Activated naive CD4-positive, alpha-beta T cell treated with anti-CD3 and anti-CD28 coated beads, Interleukin-2, amount 50 U/mL, for 24 hours (primary cell): Measurements from ENCODE around the gene NR2F6.
"Not testable (repeated sequence)": the region's sequence is repeated elsewhere in the genome, so short reads cannot be mapped to it uniquely, and the experiment has no call there.

Experiments used
- H3K27ac Mint-ChIP-seq: one replicate; pipeline ENCODE4 v1.8.0; 2021; ENCODE audit warnings: mild to moderate bottlenecking, mixed read lengths
- H3K27me3 Mint-ChIP-seq: one replicate; pipeline ENCODE4 v1.8.0; 2021; ENCODE audit warnings: mixed read lengths
- H3K36me3 Mint-ChIP-seq: one replicate; pipeline ENCODE4 v1.8.0; 2021; ENCODE audit warnings: mixed read lengths
- H3K4me1 Mint-ChIP-seq: one replicate; pipeline ENCODE4 v1.8.0; 2021; ENCODE audit warnings: mixed read lengths
- H3K4me3 Mint-ChIP-seq: one replicate; pipeline ENCODE4 v1.8.0; 2021; ENCODE audit warnings: mild to moderate bottlenecking, mixed read lengths
- H3K9me3 Mint-ChIP-seq: one replicate; pipeline ENCODE4 v1.8.0; 2021; ENCODE audit warnings: mixed read lengths

NR2F6 gene

GRCh38 chr19:17211547-17212446 is 33.9 kb downstream of the NR2F6 start:
- Mint-ChIP-seq H3K4me1 (peaks cover 14% of the 10 kb centered on the region), H3K4me3 (no peak overlapping the region), H3K27ac (no peak overlapping the region), H3K9me3 (no peaks in the 10 kb centered on the region), H3K36me3 (peaks cover 12% of the 10 kb centered on the region), H3K27me3 (no peaks in the 10 kb centered on the region)

DNA sequence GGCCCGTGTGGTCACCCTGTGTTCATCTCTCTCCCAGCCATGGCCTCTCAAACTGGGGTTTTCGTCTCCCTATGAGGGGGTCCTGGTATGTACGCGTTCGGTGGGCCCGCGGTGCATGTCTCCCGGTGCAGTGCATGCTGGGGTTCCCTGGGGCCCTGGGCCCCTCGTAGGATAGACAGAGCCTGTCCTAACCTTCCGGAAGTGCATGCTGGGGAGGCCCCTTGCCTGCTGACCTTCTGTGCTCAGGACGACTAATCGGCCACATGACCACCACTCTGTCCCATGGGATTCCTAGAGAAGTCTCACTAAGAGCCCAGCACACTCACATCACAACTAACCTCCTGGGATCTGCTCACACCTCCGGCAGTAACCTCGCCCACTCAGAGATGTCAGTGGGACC is 35.4 kb downstream of the NR2F6 start:
- Mint-ChIP-seq H3K27ac (no peak overlapping the region), H3K9me3 (no peaks in the 10 kb centered on the region), H3K4me1 (peaks cover 14% of the 10 kb centered on the region), H3K36me3 (peaks cover 12% of the 10 kb centered on the region), H3K27me3 (no peaks in the 10 kb centered on the region), H3K4me3 (no peak overlapping the region)

- H3K27me3 Mint-ChIP-seq: no peaks in the 10 kb centered on the region
- H3K4me3 Mint-ChIP-seq: no peak overlapping the region
- no peaks in the 10 kb centered on the region for H3K9me3 Mint-ChIP-seq
- H3K4me1 Mint-ChIP-seq: peaks cover 7% of the 10 kb centered on the region
- H3K36me3 Mint-ChIP-seq: peaks cover 9% of the 10 kb centered on the region
- peak overlapping the region; percentile 77 for H3K27ac Mint-ChIP-seq
Measured at GRCh38 chr19:17209126-17210036, 36.3 kb downstream of the NR2F6 start.

DNA sequence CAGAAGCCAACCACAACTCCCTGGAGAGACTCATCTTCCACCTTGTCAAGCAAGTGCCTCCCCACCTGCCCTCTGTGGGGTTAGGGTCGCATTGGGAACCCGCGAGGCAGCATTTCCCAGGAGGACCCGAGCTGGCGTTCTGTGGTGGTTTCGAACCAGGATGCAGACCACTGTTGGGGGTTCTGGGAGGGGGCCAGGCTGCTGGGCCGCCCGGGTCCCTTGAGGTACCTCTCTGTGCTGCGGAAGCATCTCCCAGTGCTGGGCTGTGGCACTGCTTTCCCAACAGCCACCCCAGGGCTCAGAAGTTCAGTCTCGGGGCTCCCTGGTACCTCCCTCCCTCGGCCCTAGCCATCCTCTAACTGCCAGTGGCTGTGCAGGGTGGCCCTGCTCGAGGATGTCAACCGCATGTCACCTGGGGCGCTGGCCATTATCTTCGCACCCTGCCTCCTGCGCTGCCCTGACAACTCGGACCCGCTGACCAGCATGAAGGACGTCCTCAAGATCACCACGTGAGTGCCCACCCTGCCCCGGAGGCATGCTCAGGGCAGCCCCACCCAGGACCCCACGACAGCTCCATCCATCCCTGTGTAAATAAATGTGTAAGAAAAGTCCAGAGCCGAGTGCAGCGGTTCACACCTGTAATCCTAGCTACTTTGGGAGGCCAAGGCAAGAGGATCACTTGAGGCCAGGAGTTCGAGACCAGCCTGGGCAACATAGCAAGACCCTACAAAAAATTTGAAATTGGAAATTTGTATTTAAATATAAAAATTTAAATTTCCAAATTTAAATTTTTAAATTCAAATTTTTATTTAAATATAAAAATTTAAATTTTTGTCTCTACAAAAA is 38.8 kb downstream of the NR2F6 start:
- H3K27me3 Mint-ChIP-seq: no peaks in the 10 kb centered on the region
- no peaks in the 10 kb centered on the region for H3K9me3 Mint-ChIP-seq
- peaks cover 6% of the 10 kb centered on the region for H3K4me1 Mint-ChIP-seq
- H3K27ac Mint-ChIP-seq: no peak overlapping the region
- H3K36me3 Mint-ChIP-seq: peaks cover 14% of the 10 kb centered on the region
- H3K4me3 Mint-ChIP-seq: no peak overlapping the region

- Mint-ChIP-seq H3K9me3 (no peaks in the 10 kb centered on the region), H3K36me3 (peaks cover 15% of the 10 kb centered on the region), H3K27me3 (no peaks in the 10 kb centered on the region), H3K4me3 (no peak overlapping the region), H3K4me1 (peaks cover 6% of the 10 kb centered on the region), H3K27ac (no peak overlapping the region)
Measured at GRCh38 chr19:17205237-17206140, 40.2 kb downstream of the NR2F6 start.

GRCh38 chr19:17202713-17203112 is 43.0 kb downstream of the NR2F6 start:
- H3K9me3 Mint-ChIP-seq: no peaks in the 10 kb centered on the region
- no peak overlapping the region for H3K4me3 Mint-ChIP-seq
- H3K4me1 Mint-ChIP-seq: no peaks in the 10 kb centered on the region
- H3K36me3 Mint-ChIP-seq: peaks cover 18% of the 10 kb centered on the region
- H3K27me3 Mint-ChIP-seq: no peaks in the 10 kb centered on the region
- H3K27ac Mint-ChIP-seq: no peak overlapping the region

- no peaks in the 10 kb centered on the region for H3K27me3 Mint-ChIP-seq
- H3K27ac Mint-ChIP-seq: no peak overlapping the region
- H3K36me3 Mint-ChIP-seq: peaks cover 19% of the 10 kb centered on the region
- H3K4me3 Mint-ChIP-seq: no peak overlapping the region
- H3K4me1 Mint-ChIP-seq: no peaks in the 10 kb centered on the region
- no peaks in the 10 kb centered on the region for H3K9me3 Mint-ChIP-seq
Measured at GRCh38 chr19:17202249-17202648, 43.5 kb downstream of the NR2F6 start.

- Mint-ChIP-seq H3K4me1 (no peaks in the 10 kb centered on the region), H3K9me3 (no peaks in the 10 kb centered on the region), H3K36me3 (peaks cover 24% of the 10 kb centered on the region)
Measured at GRCh38 chr19:17200408-17201079, 45.2 kb downstream of the NR2F6 start.

GRCh38 chr19:17197666-17198065 is 48.1 kb downstream of the NR2F6 start:
- Mint-ChIP-seq H3K4me1 (no peaks in the 10 kb centered on the region), H3K9me3 (no peaks in the 10 kb centered on the region), H3K27ac (no peak overlapping the region), H3K36me3 (peaks cover 23% of the 10 kb centered on the region), H3K27me3 (no peaks in the 10 kb centered on the region), H3K4me3 (no peak overlapping the region)

More at GRCh38 chr19:17200408-17201079, 45.2 kb downstream of the NR2F6 start:
- Mint-ChIP-seq H3K27ac (no peak overlapping the region), H3K27me3 (no peaks in the 10 kb centered on the region), H3K4me3 (no peak overlapping the region)

DNA sequence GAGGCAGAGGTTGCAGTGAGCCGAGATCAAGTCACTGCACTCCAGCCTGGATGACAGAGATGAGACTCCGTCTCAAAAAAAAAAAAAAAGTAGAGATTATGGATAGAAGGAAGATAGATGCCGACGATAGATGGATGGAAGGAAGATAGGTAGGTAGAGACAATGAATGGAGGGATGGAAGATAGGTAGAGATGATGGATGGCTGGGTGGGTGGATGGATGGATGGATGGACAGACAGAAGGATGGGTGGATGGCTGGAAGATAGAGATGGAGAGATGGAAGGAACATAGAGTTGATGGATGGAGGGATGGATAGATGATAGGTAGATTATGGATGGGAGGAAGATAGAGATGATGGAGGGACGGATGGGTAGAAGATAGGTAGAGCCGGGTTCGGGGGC is 49.1 kb downstream of the NR2F6 start:
- H3K27ac Mint-ChIP-seq: peak overlapping the region; percentile 37
- H3K27me3 Mint-ChIP-seq: no peaks in the 10 kb centered on the region
- no peaks in the 10 kb centered on the region for H3K9me3 Mint-ChIP-seq
- H3K36me3 Mint-ChIP-seq: peaks cover 17% of the 10 kb centered on the region
- no peak overlapping the region for H3K4me3 Mint-ChIP-seq
- no peaks in the 10 kb centered on the region for H3K4me1 Mint-ChIP-seq

DNA sequence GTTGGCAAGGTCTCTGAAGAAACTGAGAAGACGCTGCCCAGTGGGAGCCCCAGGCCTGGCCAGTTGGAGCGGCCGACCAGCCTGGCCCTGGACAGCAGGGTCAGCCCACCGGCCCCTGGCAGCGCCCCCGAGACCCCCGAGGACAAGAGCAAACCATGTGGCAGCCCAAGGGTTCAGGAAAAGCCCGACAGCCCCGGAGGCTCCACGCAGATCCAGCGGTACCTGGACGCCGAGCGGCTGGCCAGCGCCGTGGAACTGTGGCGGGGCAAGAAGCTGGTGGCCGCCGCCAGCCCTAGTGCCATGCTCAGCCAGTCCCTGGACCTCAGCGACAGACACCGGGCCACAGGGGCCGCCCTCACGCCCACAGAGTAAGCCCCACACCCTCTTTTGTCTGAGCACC is 50.6 kb downstream of the NR2F6 start:
- Mint-ChIP-seq H3K27me3 (no peaks in the 10 kb centered on the region), H3K36me3 (peaks cover 17% of the 10 kb centered on the region), H3K4me3 (no peak overlapping the region)

DNA sequence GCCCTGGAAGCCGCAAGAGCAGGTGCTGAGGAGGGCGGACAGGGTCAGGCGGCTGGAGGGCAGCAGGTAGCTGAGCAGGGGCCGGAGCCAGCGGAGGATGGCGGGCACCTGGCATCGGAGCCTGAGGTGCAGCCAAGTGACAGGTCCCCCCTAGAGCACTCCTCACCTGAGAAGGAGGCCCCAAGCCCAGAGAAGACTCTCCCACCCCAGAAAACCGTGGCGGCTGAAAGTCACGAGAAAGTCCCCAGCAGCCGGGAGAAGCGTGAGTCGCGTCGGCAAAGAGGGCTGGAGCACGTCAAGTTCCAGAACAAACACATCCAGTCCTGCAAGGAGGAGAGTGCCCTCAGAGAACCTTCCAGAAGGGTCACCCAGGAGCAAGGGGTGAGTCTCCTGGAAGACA is 51.1 kb downstream of the NR2F6 start:
- H3K4me1 Mint-ChIP-seq: no peaks in the 10 kb centered on the region
- peaks cover 17% of the 10 kb centered on the region for H3K36me3 Mint-ChIP-seq

More for the DNA sequence above, 50.6 kb downstream of the NR2F6 start:
- H3K9me3 Mint-ChIP-seq: no peaks in the 10 kb centered on the region
- no peak overlapping the region for H3K27ac Mint-ChIP-seq
- H3K4me1 Mint-ChIP-seq: no peaks in the 10 kb centered on the region

DNA sequence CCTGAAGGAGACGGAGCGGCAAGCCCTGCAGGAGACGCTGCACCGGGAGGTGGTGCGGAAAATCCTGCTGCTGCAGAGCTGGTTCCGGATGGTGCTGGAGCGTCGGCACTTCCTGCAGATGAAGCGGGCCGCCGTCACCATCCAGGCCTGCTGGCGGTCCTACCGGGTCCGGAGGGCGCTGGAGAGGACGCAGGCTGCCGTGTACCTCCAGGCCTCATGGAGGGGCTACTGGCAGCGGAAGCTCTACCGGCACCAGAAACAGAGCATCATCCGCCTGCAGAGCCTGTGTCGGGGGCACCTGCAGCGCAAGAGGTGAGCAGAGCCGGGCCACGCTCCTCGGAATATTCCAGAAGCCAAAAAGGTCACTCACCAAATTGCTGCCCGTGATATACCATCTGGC is 53.0 kb downstream of the NR2F6 start:
- Mint-ChIP-seq H3K4me1 (no peaks in the 10 kb centered on the region), H3K27me3 (no peaks in the 10 kb centered on the region), H3K9me3 (no peaks in the 10 kb centered on the region), H3K27ac (no peak overlapping the region), H3K4me3 (no peak overlapping the region), H3K36me3 (peaks cover 13% of the 10 kb centered on the region)

More for the DNA sequence above, 51.1 kb downstream of the NR2F6 start:
- H3K9me3 Mint-ChIP-seq: no peaks in the 10 kb centered on the region
- no peaks in the 10 kb centered on the region for H3K27me3 Mint-ChIP-seq
- no peak overlapping the region for H3K4me3 Mint-ChIP-seq
- no peak overlapping the region for H3K27ac Mint-ChIP-seq

GRCh38 chr19:17191736-17192135 is 54.0 kb downstream of the NR2F6 start:
- H3K27me3 Mint-ChIP-seq, H3K9me3 Mint-ChIP-seq, H3K4me3 Mint-ChIP-seq, H3K27ac Mint-ChIP-seq, H3K4me1 Mint-ChIP-seq, H3K36me3 Mint-ChIP-seq: not testable (repeated sequence)
